AG04449 (cell line): ENCODE data around the gene PLOD2.

Experiments
- CTCF ChIA-PET: fragments of 350-600 bp; formaldehyde crosslinking; extraction: SDS; loops from one replicate; lab custom pipeline; 2021; ENCODE audit warnings: antibody characterized with exemption; lab: Yijun Ruan, JAX
- POLR2A ChIA-PET: fragments of 400-600, 350-600 bp; formaldehyde crosslinking; extraction: SDS; loops from one replicate; lab custom pipeline; 2020; ENCODE audit warnings: antibody characterized with exemption, inconsistent platforms; lab: Yijun Ruan, JAX
- DNase-seq: peaks from one replicate; pipeline ENCODE4 v3.0.0-alpha.2; 2010; ENCODE audit warnings: low read depth, low spot score
- H3K4me3 ChIP-seq: 2 replicates; pipeline ENCODE4 v1.5.1; 2011; ENCODE audit warnings: low read depth, mild to moderate bottlenecking, control low read depth, low read length
- CTCF ChIP-seq: IDR thresholded peaks from one replicate; pipeline ENCODE4 v1.5.1; 2011; ENCODE audit warnings: mild to moderate bottlenecking, moderate library complexity, low read length, control low read depth, inconsistent platforms; ENCODE audit not compliant: insufficient read depth; ENCODE audit errors: missing control alignments

PLOD2 gene

GRCh38 chr3:146148468-146148931 is 12.5 kb downstream of the PLOD2 start:
- CTCF ChIA-PET: interaction anchor here (1.6 kb wide), 2 partner anchors 14 to 83 kb away, joined by 5 to 6 read pairs; no protein-coding TSS in a partner anchor
- POLR2A ChIA-PET: interaction anchor here (1.6 kb wide), 1 partner anchor 13 kb away, joined by 3 read pairs; no protein-coding TSS in a partner anchor
- TF ChIP-seq CTCF: no peak
- no peak for DNase-seq
- H3K4me3 ChIP-seq: no peak overlapping the region

DNA sequence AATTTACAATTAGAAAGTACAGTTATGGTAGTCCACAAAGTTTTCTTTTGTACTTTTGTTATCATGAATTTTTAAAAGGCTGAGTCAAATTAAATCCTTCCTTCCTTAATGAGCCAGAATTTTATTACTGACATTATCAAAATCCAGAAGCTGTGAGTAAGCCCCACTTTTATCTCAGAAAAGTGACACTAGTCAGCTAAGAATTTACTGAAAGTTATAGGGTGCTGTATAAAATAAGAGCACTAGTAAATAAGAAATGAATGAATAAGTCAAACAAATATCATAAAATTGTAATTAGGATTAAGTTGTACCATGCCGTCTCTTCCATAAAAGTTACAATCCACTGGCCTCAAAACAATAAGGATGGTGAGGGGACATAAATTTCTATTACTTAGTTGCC is 15.3 kb downstream of the PLOD2 start:
- DNase-seq: no peak
- ChIA-PET POLR2A (no interaction called here), CTCF (interaction anchor here (1.0 to 2.8 kb wide), 7 partner anchors 11 to 44 kb away, joined by 3 to 21 read pairs (median 6); partner anchors contain the start of gene PLOD2)
- no peak overlapping the region for H3K4me3 ChIP-seq
- TF ChIP-seq CTCF: no peak

DNA sequence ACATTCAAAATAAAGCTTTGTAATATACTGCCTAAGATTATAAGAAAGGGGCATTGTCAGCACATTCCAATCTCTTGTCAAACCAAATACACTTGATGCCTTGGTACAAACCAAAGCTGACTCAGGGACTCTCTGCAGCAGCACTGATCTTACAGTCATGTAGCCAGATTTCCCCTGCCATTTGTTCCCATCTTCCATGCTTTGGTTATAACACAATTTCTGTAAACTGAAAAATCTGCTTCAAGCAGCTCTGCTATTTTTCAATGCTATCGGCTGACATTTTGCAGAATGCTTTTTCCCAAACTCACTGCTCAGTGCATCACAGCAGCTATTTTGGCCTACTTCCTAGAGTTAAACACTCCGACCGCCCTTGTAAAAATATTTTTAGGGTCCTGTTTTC is 18.2 kb downstream of the PLOD2 start:
- TF ChIP-seq CTCF: no peak
- POLR2A ChIA-PET: interaction anchor here (0.9 kb wide), 1 partner anchor 18 kb away, joined by 3 read pairs; no protein-coding TSS in a partner anchor

DNA sequence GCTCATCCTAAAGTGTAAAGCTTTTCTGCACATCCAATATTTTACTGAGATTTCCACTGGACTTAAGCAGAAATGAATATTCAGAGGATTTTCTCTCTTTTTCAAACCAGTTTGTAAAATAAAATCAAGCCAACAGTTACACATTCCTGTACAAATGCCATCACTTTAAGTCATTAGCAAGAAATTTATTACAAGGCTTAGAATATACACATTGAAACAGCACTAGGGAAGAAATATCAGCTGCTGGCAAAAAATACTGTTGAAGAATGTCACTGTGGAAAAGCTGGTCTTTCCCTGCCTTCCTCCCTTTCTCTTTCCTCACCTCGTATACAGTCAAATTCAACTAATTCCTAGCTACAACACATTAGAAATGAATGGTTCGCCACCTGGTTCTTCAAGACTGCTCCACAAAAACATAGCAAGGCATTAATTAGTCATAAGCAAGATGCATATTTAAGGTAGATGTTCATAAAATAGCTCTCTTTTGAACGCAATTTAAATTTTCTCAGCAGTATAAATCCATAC is 21.3 kb downstream of the PLOD2 start:
- no peak overlapping the region for H3K4me3 ChIP-seq
- ChIA-PET CTCF (interaction anchor here (1.0 to 1.8 kb wide), 6 partner anchors 8 to 75 kb away, joined by 3 to 6 read pairs (median 4); partner anchors contain the start of gene PLOD2), POLR2A (interaction anchor here (2.6 kb wide), 1 partner anchor 21 kb away, joined by 15 read pairs; the partner anchor contains the start of gene PLOD2)
- TF ChIP-seq CTCF: no peak
- no peak for DNase-seq

More for the DNA sequence above, 18.2 kb downstream of the PLOD2 start:
- H3K4me3 ChIP-seq: no peak overlapping the region
- DNase-seq: no peak
- CTCF ChIA-PET: interaction anchor here (1.4 kb wide), 2 partner anchors 8 to 15 kb away, joined by 4 to 5 read pairs; no protein-coding TSS in a partner anchor

DNA sequence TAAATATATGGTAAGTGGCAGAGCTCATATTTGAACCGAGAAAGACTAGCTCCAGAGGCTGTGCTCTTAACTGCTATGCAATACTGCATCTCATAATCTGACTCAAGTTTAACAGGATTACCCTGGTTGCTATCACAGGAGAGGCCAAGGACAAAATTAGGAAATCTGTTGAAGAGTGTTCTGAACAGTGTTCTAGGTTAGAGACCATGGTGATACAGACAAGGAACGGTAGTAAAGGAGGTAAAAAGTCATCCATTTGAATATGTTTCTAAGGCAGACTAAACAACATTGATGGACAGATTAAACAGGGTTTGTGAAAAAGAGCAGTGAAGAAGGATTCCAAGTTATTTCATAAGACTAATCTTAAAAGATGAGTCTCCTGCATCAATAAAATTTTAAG is 22.1 kb downstream of the PLOD2 start:
- H3K4me3 ChIP-seq: no peak overlapping the region
- no peak for DNase-seq
- no peak for TF ChIP-seq CTCF
- ChIA-PET CTCF (interaction anchor here (0.8 to 1.3 kb wide), 4 partner anchors 12 to 50 kb away, joined by 3 to 5 read pairs (median 4); no protein-coding TSS in a partner anchor), POLR2A (interaction anchor here (0.6 to 2.6 kb wide), 2 partner anchors 22 to 65 kb away, joined by 3 to 15 read pairs; partner anchors contain the start of gene PLOD2)

GRCh38 chr3:146136647-146137046 is 24.3 kb downstream of the PLOD2 start:
- TF ChIP-seq CTCF: no peak
- ChIA-PET POLR2A (no interaction called here), CTCF (interaction anchor here (0.8 kb wide), 1 partner anchor 20 kb away, joined by 3 read pairs; no protein-coding TSS in a partner anchor)
- no peak overlapping the region for H3K4me3 ChIP-seq
- no peak for DNase-seq
